ENCODE data around the gene BCAR3. TPM values are rescaled to one million over a fixed set of nuclear protein-coding genes. Genes with fewer than 3 reads are reported as not detected.
A peak's percentile ranks its signal among the peaks of the same experiment; 100 is the strongest.

The BCAR3 gene
- total and polyA plus RNA-seq, 2 of the 4 experiments (the other 2 are of a cell fraction) = 41.4 to 46.4 TPM

DNA sequence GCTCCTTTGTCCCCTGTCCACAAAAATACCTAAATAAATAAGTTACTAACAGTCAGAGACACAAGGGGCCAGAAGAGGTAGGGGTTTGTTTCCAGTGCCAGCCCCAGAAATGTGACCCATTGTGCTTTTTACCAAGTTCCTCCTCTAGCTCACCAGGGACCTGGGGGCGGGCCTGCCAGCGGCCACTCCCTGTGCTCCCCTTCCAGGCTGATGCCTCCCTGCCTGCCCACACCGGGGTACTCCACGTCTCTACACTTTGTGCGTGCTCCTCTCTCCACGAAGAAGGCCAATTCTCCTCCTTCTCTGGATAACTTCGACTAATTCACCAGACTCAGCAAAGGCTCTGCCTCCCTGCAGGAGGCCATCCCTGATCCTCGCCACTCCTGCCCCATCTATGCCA lies 72.1 kb downstream of the BCAR3 start:
- intact Hi-C loops (cut with micrococcal nuclease) (no loop called here), in situ Hi-C loops (cut with MboI; ENCODE audit: low sequenced_read_pairs) (no loop called here), dilution Hi-C loops (cut with HindIII; ENCODE audit: low sequenced_read_pairs, unreplicated experiment) (no loop called here)
- no peak overlapping the region for H3K23ac ChIP-seq (ENCODE audit: low read depth, low read length)
- H2BK15ac ChIP-seq (ENCODE audit: low read depth, low read length) = no peak overlapping the region
- no peak overlapping the region for H3K4me2 ChIP-seq (ENCODE audit: low read depth, low read length)
- H2BK120ac ChIP-seq (ENCODE audit: low read depth, low read length) = no peak overlapping the region
- no peak overlapping the region for H3K18ac ChIP-seq (ENCODE audit: low read depth, low read length)
- ChIA-PET POLR2A (ENCODE audit: unreplicated experiment) (no interaction called here), CTCF (no interaction called here)
- no peak overlapping the region for H3K4me3 ChIP-seq (ENCODE audit: insufficient read depth, low read depth, low read length)
- H3K27ac ChIP-seq (ENCODE audit: insufficient read depth, low read length) = no peak overlapping the region
- H3K9me3 ChIP-seq (ENCODE audit: control insufficient read depth, insufficient read depth, low read length) = no peaks in the 10 kb centered on the region
- no peak overlapping the region for H4K5ac ChIP-seq (ENCODE audit: low read depth, low read length)
- peaks cover 96% of the 10 kb centered on the region for H4K20me1 ChIP-seq (ENCODE audit: insufficient read depth, low read length)
- H2AFZ ChIP-seq (replicated peaks; ENCODE audit: low read length, poor library complexity) = no peak overlapping the region
- H3K79me1 ChIP-seq (ENCODE audit: low read depth in 1 of 2, low read length in 2 of 2) = peaks cover 44 to 100% of the 10 kb centered on the region in 2 experiments
- no TSS peak for BruUV-seq (replicated peaks)
- peaks cover 34% of the 10 kb centered on the region for H3K4me1 ChIP-seq (ENCODE audit: control insufficient read depth, insufficient read depth, low read length)
- no peak for ATAC-seq (ENCODE audit: low read depth)
- no peak for DNase-seq
- no peak overlapping the region for H2BK20ac ChIP-seq (ENCODE audit: low read depth, low read length)
- no peak overlapping the region for H3K14ac ChIP-seq (replicated peaks; ENCODE audit: low read depth, low read length)
- no peak overlapping the region for H2AK9ac ChIP-seq (replicated peaks; ENCODE audit: low read depth, low read length, poor library complexity)
- no peak for TF ChIP-seq BHLHE40 (IDR thresholded peaks at IDR 0.05; ENCODE audit: low read depth, low read length)
- TF ChIP-seq RFX5 (IDR thresholded peaks at IDR 0.05; ENCODE audit: low read depth, low read length) = no peak
- TF ChIP-seq MXI1 (IDR thresholded peaks at IDR 0.05; ENCODE audit: borderline replicate concordance, low read depth, low read length) = no peak
- no peak for TF ChIP-seq MAZ (IDR thresholded peaks at IDR 0.05; ENCODE audit: borderline replicate concordance, low read depth, low read length)
- no peak for TF ChIP-seq CHD1 (IDR thresholded peaks at IDR 0.05; ENCODE audit: low read depth, low read length)
- no peak for TF ChIP-seq USF2 (IDR thresholded peaks at IDR 0.05; ENCODE audit: low read depth, low read length)
- no peak for TF ChIP-seq NFE2L2 (IDR thresholded peaks at IDR 0.05; ENCODE audit: low read depth, low read length)
- no peak for TF ChIP-seq ELK1 (IDR thresholded peaks at IDR 0.05; ENCODE audit: borderline replicate concordance, low read depth, low read length)
- no peak for TF ChIP-seq FOS (IDR thresholded peaks at IDR 0.05; ENCODE audit: low read depth, low read length)
- no peak for TF ChIP-seq SMC3 (IDR thresholded peaks at IDR 0.05; ENCODE audit: low read depth, low read length)
- no peak for TF ChIP-seq RCOR1 (IDR thresholded peaks at IDR 0.05; ENCODE audit: insufficient replicate concordance, low read length)
- no peak for TF ChIP-seq POLR2A (IDR thresholded peaks at IDR 0.05; ENCODE audit: low read depth, low read length)
- no peak for TF ChIP-seq MAFK (IDR thresholded peaks at IDR 0.05; ENCODE audit: low read depth, low read length)
- H3K27me3 ChIP-seq (ENCODE audit: control insufficient read depth, insufficient read depth, low read length) = no peaks in the 10 kb centered on the region
- no peak overlapping the region for H3K9ac ChIP-seq (ENCODE audit: low read depth, low read length)
- H2AK5ac ChIP-seq (ENCODE audit: low read depth, low read length) = peak overlapping the region; percentile 4; the same call in 1 of the 2 replicates
- H4K91ac ChIP-seq (ENCODE audit: insufficient read depth, low read depth, low read length) = no peak overlapping the region
- H3K36me3 ChIP-seq (ENCODE audit: control insufficient read depth, insufficient read depth, low read length) = no peaks in the 10 kb centered on the region
- no peak overlapping the region for H2BK5ac ChIP-seq (ENCODE audit: low read depth, low read length, poor library complexity, severe bottlenecking)
- H3K4ac ChIP-seq (ENCODE audit: low read depth, low read length) = no peak overlapping the region
- 93% methylated on average over 3 of the region's 8 CpGs; no CpG with 5 or more reads in 1 of the 2 experiments for WGBS, 2 experiments (ENCODE audit: extremely low coverage in 2 of 2, insufficient read length in 1 of 2)
- no peak overlapping the region for H3K56ac ChIP-seq (ENCODE audit: extremely low read depth, insufficient read depth, low read length)
- peaks cover 52% of the 10 kb centered on the region for H3K9me1 ChIP-seq (ENCODE audit: insufficient read depth, low read length)
- no peak overlapping the region for H4K8ac ChIP-seq (ENCODE audit: low read depth in 2 of 2, low read length in 2 of 2)

Measured in IMR-90 (cell line).